GM19238 (cell line): ENCODE data around the gene RPS2.
"Not testable (repeated sequence)": the region's sequence is repeated elsewhere in the genome, so short reads cannot be mapped to it uniquely, and the experiment has no call there.

Experiments used
- DNase-seq: peaks from one replicate; pipeline ENCODE4 v3.0.0; 2011; ENCODE audit warnings: low spot score; ENCODE audit not compliant: insufficient read length

Gene RPS2

GRCh38 chr16:1964506-1965395 lies at the start of gene RPS2:
Gene RPS2, minus strand, starts transcription at chr16:1964826. Its CDS starts 201 bp downstream, at chr16:1964625.
- peak; percentile 100 for DNase-seq

GRCh38 chr16:2013527-2013926 lies 48.9 kb upstream of the RPS2 start:
- no peak for DNase-seq

- not testable (repeated sequence) for DNase-seq
Measured at GRCh38 chr16:2011726-2012125, 47.1 kb upstream of the RPS2 start.

GRCh38 chr16:2009791-2010510 lies 45.3 kb upstream of the RPS2 start, which contains the start of gene ZNF598:
Gene ZNF598, minus strand, starts transcription at chr16:2009821.
- peak; percentile 98 for DNase-seq

GRCh38 chr16:2009164-2009711 lies 44.6 kb upstream of the RPS2 start:
- DNase-seq = no peak

GRCh38 chr16:2008631-2009163 lies 44.1 kb upstream of the RPS2 start:
- DNase-seq = no peak

- no peak for DNase-seq
Measured at GRCh38 chr16:2008009-2008526, 43.4 kb upstream of the RPS2 start.

- DNase-seq = no peak
Measured at GRCh38 chr16:2007081-2007836, 42.6 kb upstream of the RPS2 start.

- no peak for DNase-seq
Measured at GRCh38 chr16:2006317-2006716, 41.7 kb upstream of the RPS2 start.

GRCh38 chr16:2005646-2006045 lies 41.0 kb upstream of the RPS2 start:
- no peak for DNase-seq

GRCh38 chr16:2004795-2005517 lies 40.3 kb upstream of the RPS2 start:
- DNase-seq = no peak

GRCh38 chr16:2003827-2004641 lies 39.4 kb upstream of the RPS2 start:
- peak; percentile 98 for DNase-seq

GRCh38 chr16:2003231-2003826 lies 38.7 kb upstream of the RPS2 start:
- DNase-seq = no peak

GRCh38 chr16:2002406-2003230 lies 38.0 kb upstream of the RPS2 start:
- DNase-seq = no peak

GRCh38 chr16:2001456-2002355 lies 37.1 kb upstream of the RPS2 start:
- DNase-seq = no peak

- no peak for DNase-seq
Measured at GRCh38 chr16:2001035-2001434, 36.4 kb upstream of the RPS2 start.
